Esophagus squamous epithelium (tissue), 4 donors: ENCODE measurements around the gene DNM3.
A peak's percentile ranks its signal among the peaks of the same experiment; 100 is the strongest.

ENCODE experiments used
- POLR2A ChIP-seq, 4 donors: fragments of 450-650 bp; IDR thresholded peaks; one replicate each; pipeline ENCODE4 v1.6.1; 2017; ENCODE audit warnings: antibody characterized with exemption in 4 of 4, mild to moderate bottlenecking in 4 of 4, moderate library complexity in 3 of 4
- TF ChIP-seq, protein P1 (sequence below), 6 experiments: fragments of 450-650 bp in 4 of 6; fragments of 200-600 bp in 2 of 6; sonication (generic) in 2 of 6; IDR thresholded peaks; one replicate each; pipeline ENCODE4 v1.5.1; 2016 to 2019; ENCODE audit warnings: antibody characterized with exemption in 6 of 6, mild to moderate bottlenecking in 4 of 6, moderate library complexity in 4 of 6

DNA sequence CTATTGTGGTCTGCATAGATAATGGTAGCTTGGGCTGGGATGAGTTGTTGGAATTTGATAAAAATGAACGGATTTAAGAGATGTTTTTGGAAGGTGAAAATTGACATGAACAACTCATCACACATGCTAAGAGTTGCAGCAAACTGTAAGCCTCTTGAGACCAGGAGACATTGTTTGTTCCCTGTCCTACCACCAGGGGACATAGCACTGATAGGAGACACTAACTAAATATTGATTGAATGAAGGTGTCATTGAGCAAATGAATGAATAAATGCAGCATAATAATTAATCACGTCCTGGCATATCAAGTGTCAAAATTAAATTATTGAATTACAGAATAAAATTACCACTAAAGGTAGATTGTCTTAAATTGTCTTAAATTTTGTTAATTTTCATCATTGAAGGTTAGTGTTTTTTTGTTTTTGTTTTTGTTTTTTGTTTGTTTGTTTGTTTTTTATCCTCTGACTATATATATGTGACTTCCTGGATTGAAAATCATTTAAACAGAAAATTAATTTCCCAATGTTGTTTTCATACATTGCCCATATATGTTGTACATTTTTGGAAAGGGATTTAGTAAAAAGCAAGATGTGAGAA, 293.9 kb downstream of the DNM3 start:
- TF ChIP-seq, protein P1, sequence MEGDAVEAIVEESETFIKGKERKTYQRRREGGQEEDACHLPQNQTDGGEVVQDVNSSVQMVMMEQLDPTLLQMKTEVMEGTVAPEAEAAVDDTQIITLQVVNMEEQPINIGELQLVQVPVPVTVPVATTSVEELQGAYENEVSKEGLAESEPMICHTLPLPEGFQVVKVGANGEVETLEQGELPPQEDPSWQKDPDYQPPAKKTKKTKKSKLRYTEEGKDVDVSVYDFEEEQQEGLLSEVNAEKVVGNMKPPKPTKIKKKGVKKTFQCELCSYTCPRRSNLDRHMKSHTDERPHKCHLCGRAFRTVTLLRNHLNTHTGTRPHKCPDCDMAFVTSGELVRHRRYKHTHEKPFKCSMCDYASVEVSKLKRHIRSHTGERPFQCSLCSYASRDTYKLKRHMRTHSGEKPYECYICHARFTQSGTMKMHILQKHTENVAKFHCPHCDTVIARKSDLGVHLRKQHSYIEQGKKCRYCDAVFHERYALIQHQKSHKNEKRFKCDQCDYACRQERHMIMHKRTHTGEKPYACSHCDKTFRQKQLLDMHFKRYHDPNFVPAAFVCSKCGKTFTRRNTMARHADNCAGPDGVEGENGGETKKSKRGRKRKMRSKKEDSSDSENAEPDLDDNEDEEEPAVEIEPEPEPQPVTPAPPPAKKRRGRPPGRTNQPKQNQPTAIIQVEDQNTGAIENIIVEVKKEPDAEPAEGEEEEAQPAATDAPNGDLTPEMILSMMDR (IDR thresholded peaks at IDR 0.05) = peak in 5 of 6 experiments; percentile 21 to 61 (median 38)
- TF ChIP-seq POLR2A (IDR thresholded peaks at IDR 0.05) = no peak
